AG09319 (cell line): Measurements from ENCODE around the gene ZDHHC8.
A peak's percentile ranks its signal among the peaks of the same experiment; 100 is the strongest.

Experiments
- DNase-seq: peaks from one replicate; pipeline ENCODE4 v3.0.0-alpha.2; 2010; ENCODE audit warnings: low read depth; ENCODE audit errors: extremely low read depth
- TF ChIP-seq, protein P1 (sequence below): IDR thresholded peaks from 2 replicates; pipeline ENCODE4 v1.5.1; 2011; ENCODE audit warnings: low read depth, mild to moderate bottlenecking, inconsistent platforms, low read length, moderate library complexity

Gene ZDHHC8

DNA sequence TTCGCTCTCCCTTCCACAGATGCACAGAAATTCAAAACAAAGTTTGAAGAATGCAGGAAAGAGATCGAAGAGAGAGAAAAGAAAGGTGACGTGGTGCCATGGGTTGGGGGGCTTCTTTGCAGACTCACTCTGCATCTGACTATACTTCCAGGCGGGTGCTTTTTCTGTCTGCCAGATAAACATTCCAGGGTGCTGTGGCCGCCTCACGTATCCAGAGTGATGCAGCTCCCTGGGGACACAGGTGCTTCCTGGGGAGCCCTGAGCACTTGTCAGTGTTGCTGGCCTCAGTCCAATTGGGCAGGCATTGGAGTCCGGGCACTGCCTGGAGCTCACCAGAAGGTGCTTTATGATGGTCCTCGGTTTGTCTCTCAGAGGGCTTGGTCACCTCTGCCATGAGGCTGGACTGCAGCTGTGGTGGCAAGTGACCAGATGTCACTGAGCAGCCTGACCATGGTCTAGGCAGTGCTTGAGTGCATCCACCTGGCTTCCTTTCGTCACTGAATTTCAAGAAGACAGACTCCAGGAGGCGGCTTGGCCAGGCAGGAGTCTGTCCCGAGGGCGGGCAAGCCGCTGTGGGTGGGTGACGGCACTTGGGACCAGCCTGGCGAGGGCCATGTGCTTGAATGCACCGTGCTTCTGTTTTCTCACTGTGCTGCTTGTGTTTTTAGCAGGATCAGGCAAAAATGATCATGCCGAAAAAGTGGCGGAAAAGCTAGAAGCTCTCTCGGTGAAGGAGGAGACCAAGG is 5.1 kb upstream of the ZDHHC8 start:
- TF ChIP-seq, protein P1, sequence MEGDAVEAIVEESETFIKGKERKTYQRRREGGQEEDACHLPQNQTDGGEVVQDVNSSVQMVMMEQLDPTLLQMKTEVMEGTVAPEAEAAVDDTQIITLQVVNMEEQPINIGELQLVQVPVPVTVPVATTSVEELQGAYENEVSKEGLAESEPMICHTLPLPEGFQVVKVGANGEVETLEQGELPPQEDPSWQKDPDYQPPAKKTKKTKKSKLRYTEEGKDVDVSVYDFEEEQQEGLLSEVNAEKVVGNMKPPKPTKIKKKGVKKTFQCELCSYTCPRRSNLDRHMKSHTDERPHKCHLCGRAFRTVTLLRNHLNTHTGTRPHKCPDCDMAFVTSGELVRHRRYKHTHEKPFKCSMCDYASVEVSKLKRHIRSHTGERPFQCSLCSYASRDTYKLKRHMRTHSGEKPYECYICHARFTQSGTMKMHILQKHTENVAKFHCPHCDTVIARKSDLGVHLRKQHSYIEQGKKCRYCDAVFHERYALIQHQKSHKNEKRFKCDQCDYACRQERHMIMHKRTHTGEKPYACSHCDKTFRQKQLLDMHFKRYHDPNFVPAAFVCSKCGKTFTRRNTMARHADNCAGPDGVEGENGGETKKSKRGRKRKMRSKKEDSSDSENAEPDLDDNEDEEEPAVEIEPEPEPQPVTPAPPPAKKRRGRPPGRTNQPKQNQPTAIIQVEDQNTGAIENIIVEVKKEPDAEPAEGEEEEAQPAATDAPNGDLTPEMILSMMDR, result no peak
- DNase-seq, result no peak

DNA sequence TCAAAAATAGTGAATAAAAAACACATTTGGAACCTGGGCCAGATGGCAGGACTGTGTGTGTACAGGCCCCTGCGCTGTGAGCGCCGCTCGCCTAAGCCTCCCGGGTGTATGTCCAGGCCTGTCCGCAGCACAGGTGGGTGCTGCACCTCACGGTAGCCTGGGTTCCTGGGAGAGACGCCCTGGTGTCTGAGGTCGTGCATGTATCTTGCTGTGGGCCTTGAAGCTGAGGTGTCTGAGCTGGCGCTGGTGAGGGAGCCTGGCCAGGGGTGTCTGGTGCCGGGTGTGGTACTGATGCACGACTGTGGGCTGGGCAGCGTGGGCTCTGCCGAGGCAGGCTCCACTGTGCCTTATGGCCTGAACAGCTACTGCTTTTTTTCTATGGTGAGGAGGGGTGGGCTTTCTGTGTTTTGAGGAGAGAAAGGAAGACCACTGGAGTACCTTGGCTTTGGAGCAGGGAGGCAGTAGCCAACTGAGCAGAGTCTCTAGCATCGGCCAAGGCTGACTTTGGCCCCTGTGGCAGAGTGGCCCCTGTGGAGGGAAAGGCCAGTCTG is 4.2 kb upstream of the ZDHHC8 start:
- TF ChIP-seq, protein P1, result no peak
- no peak for DNase-seq

DNA sequence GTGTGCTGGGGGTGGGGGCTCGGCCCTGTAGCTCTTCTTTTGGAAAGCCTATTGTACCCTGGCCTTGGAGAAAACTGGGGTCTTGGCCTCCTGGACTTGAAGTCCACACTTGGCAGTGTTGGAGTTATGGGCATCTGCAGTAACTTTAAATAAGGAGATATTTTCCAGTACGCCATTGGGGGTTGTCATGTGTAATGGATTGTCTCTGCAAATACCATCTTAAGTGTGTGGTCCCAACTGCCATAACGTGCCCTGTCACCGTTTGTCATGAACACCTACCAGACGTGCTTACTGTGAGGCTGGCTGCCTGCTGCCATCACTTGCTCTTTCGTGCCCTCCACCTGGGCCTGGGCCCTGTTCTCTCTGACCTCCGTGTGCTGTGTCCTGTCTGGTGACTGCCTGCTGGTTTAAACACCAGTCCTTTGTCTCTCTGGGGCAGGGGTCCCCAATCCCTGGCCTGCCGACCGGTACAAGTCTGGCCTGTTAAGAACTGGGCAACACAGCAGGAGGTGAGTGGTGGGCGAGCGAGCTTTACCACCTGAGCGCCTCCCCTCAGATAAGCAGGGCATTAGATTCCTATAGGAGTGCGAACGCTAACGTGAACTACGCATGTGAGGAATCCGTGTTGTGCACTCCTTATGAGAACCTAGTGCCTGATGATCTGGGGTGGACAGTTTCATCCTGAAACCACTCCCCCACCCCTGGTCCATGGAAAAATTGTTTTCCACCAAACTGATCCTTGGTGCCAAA is 3.6 kb upstream of the ZDHHC8 start:
- no peak for DNase-seq

DNA sequence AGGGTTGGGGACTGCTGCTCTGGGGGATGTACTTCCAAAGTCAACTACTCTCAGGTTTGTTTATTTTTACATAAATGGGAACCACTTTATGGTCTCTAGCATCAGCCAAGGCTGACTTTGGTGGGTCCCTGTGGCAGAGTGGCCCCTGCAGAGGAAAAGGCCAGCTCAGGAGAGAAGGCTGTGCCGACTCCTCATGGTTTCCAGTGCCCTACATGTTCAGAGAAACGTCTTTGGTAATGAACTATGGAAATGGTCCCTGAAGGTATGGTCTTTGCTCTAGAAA is 3.0 kb upstream of the ZDHHC8 start:
- DNase-seq, result no peak

More for the DNA sequence above, 3.6 kb upstream of the ZDHHC8 start:
- TF ChIP-seq, protein P1, result no peak

DNA sequence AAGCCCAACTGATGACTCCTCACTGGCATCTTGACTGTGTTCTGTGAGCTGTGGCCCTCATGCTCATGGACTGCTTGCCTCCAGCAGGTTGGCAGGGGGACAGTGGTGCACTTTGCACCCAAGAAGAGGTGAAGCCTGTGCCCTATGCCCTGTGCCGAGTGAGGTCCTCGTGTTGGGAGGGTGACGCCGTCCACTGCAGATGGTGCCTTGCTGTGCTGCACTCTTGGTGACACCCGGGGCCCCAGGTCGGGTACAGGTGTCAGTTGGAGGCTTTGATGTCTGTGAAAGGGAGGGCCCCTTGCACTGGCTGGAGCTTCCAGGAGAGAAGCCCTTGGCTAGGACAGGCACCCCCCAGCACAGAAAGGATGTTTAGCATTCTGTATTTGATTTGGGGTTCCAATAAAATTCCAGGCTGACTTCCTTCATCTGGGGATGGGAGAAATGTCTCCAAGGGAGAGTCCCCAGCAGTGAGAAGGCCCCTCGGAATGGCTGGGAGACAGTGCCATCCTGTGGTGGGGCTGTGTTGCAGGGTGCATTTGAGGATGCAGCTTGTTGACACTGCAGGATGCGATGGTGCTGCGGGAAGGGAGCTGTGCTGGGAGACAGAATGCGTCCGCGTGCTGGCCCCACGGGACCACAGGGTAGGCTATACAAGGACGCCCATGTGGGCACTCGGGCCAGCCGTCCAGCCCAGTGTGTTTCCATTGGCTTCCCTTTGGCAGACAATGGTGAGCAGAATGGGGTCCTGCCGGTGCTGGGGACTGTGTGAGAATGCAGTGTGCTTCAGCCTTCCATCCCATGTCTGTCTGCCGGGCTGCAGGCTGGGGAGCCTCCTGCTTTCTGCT is 2.5 kb upstream of the ZDHHC8 start:
- DNase-seq, result no peak
- TF ChIP-seq, protein P1, result peak; percentile 22

More for the DNA sequence above, 3.0 kb upstream of the ZDHHC8 start:
- TF ChIP-seq, protein P1, result no peak

DNA sequence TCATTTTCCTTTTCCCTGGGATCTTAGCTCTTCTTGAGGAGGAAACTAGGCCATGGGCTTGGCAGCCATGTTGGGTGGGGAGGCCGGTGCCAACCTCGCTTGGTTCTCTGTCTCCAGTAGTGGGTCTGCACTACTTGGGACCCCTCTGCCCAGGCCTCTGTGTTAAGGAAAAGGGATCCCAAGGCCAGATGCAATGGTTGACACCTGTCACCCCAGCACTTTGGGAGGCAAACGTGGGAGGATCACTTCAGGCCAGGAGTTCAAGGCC is 1.9 kb upstream of the ZDHHC8 start:
- TF ChIP-seq, protein P1, result no peak
- DNase-seq, result no peak
